HepG2 (cell line): ENCODE data around the gene CELA2B. TPM values are rescaled to one million over a fixed set of nuclear protein-coding genes. Genes with fewer than 3 reads are reported as not detected.
A peak's percentile ranks its signal among the peaks of the same experiment; 100 is the strongest.

Experiments used
- CHD2 ChIP-seq: IDR thresholded peaks from 2 replicates; pipeline ENCODE4 v1.6.1; 2011; ENCODE audit warnings: low read depth, low read length, improper control_type of control experiment
- EHMT2 ChIP-seq: fragments of 200-600 bp; sonication (generic); IDR thresholded peaks from 2 replicates; pipeline ENCODE4 v1.7.0; 2017; ENCODE audit warnings: antibody characterized with exemption, low read depth, low read length, borderline replicate concordance
- ELF4 ChIP-seq: sonication (generic); formaldehyde crosslinking; IDR thresholded peaks from 2 replicates; pipeline ENCODE4 v1.5.0; 2020; ENCODE audit warnings: missing genetic modification reagents, mild to moderate bottlenecking, moderate library complexity, borderline replicate concordance
- FOXK2 ChIP-seq: fragments of 450-650 bp; IDR thresholded peaks from 2 replicates; pipeline ENCODE4 v1.6.1; 2016
- RBM22 ChIP-seq: fragments of 200-400 bp; formaldehyde crosslinking; optimal IDR thresholded peaks from 2 replicates; pipeline ENCODE3; 2017; ENCODE audit warnings: mild to moderate bottlenecking, low read length, moderate library complexity
- ZBTB33 ChIP-seq: sonication (generic); formaldehyde crosslinking; IDR thresholded peaks from 2 replicates; pipeline ENCODE4 v1.4.0; 2020; ENCODE audit warnings: missing genetic modification reagents
- ZHX2 ChIP-seq, 2 experiments: sonication (generic) in 1 of 2; formaldehyde crosslinking in 1 of 2; IDR thresholded peaks; 2 replicates each; pipeline versions ENCODE4 v1.6.1 to v1.9.0; 2014 to 2022; ENCODE audit warnings: antibody characterized with exemption in 1 of 2, borderline replicate concordance in 1 of 2, inconsistent platforms in 1 of 2, low read depth in 1 of 2, missing genetic modification reagents in 1 of 2
- ZNF724P ChIP-seq: sonication (generic); formaldehyde crosslinking; IDR thresholded peaks from 2 replicates; pipeline ENCODE4 v1.8.0; 2022; ENCODE audit warnings: missing genetic modification reagents, borderline replicate concordance
- polyA plus RNA-seq, 8 experiments: library from polyadenylated mRNA; depleted of rRNA in 3 of 8; stranded (reverse) in 7 of 8; unstranded in 1 of 8; fragments of >200 nt; fragmentation: Illumina TruSeq in 4 of 8; extraction: Trizol in 4 of 8; gene quantifications; 2 replicates each; pipeline versions ENCODE4 v1.2.1 to v1.2.3, GENCODE V29; 2011 to 2016; ENCODE audit warnings: low read depth in 4 of 8, missing spikeins in 1 of 8, mixed read lengths in 1 of 8; ENCODE audit not compliant: insufficient read depth in 1 of 8
- total RNA-seq, 5 experiments: library from RNA; depleted of rRNA; stranded (reverse); fragments of >200 nt; fragmentation: Illumina TruSeq; extraction: Trizol; gene quantifications; 2 replicates each; pipeline ENCODE4 v1.2.3, GENCODE V29; 2016; ENCODE audit warnings: low read depth in 1 of 5
- TF ChIP-seq, protein P1 (sequence below), 2 experiments: fragments of 450-650 bp in 1 of 2; sonication (generic) in 1 of 2; formaldehyde crosslinking in 1 of 2; IDR thresholded peaks; 2 replicates each; pipeline versions ENCODE4 v1.6.1 to v1.8.0; 2016 to 2022; ENCODE audit warnings: antibody characterized with exemption in 1 of 2, mild to moderate bottlenecking in 1 of 2, missing genetic modification reagents in 1 of 2

Gene CELA2B
- total and polyA plus RNA-seq, 2 of the 13 experiments (the other 11 are each of a cell fraction or from before 2014, with no cell fraction given) = not detected

GRCh38 chr1:15526490-15527339 lies 50.8 kb downstream of the CELA2B start, which contains the start of gene DNAJC16 (continued):
- peak; percentile 51; the same call in 1 of the 2 replicates for TF ChIP-seq ZBTB33 (CRISPR knock-in tag)
- TF ChIP-seq FOXK2 = peak; percentile 65; the same call in 1 of the 2 replicates
- TF ChIP-seq EHMT2 = no peak
- TF ChIP-seq ELF4 (CRISPR knock-in tag) = 0 out of 2 replicates have a peak, but pooled peaks have one; percentile 31
- peak; percentile 36; the same call in 1 of the 2 replicates for TF ChIP-seq ZNF724P (CRISPR knock-in tag)
- TF ChIP-seq ZHX2 (IDR thresholded peaks at IDR 0.05; ENCODE audit: low read depth) = 0 out of 2 replicates have a peak, but pooled peaks have one; percentile 65
- TF ChIP-seq ZHX2 (CRISPR knock-in tag; IDR thresholded peaks at IDR 0.05; ENCODE audit: borderline replicate concordance) = no peak
- TF ChIP-seq, protein P1, sequence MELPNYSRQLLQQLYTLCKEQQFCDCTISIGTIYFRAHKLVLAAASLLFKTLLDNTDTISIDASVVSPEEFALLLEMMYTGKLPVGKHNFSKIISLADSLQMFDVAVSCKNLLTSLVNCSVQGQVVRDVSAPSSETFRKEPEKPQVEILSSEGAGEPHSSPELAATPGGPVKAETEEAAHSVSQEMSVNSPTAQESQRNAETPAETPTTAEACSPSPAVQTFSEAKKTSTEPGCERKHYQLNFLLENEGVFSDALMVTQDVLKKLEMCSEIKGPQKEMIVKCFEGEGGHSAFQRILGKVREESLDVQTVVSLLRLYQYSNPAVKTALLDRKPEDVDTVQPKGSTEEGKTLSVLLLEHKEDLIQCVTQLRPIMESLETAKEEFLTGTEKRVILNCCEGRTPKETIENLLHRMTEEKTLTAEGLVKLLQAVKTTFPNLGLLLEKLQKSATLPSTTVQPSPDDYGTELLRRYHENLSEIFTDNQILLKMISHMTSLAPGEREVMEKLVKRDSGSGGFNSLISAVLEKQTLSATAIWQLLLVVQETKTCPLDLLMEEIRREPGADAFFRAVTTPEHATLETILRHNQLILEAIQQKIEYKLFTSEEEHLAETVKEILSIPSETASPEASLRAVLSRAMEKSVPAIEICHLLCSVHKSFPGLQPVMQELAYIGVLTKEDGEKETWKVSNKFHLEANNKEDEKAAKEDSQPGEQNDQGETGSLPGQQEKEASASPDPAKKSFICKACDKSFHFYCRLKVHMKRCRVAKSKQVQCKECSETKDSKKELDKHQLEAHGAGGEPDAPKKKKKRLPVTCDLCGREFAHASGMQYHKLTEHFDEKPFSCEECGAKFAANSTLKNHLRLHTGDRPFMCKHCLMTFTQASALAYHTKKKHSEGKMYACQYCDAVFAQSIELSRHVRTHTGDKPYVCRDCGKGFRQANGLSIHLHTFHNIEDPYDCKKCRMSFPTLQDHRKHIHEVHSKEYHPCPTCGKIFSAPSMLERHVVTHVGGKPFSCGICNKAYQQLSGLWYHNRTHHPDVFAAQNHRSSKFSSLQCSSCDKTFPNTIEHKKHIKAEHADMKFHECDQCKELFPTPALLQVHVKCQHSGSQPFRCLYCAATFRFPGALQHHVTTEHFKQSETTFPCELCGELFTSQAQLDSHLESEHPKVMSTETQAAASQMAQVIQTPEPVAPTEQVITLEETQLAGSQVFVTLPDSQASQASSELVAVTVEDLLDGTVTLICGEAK (IDR thresholded peaks at IDR 0.05) = no peak
- TF ChIP-seq, protein P1 (CRISPR knock-in tag; IDR thresholded peaks at IDR 0.05) = peak; percentile 65; the same call in 1 of the 2 replicates
- peak; percentile 93 for TF ChIP-seq RBM22
- no peak for TF ChIP-seq CHD2
